ENCODE measurements around the gene ZNF81. TPM values are rescaled to one million over a fixed set of nuclear protein-coding genes. Genes with fewer than 3 reads are reported as not detected.

Gene ZNF81
- total and polyA plus RNA-seq, 2 of the 13 experiments (the other 11 are each of a cell fraction or from before 2014, with no cell fraction given): 1.4 to 3.2 TPM

- Histone ChIP-seq H3K27ac (ENCODE audit: extremely low read length, insufficient read depth, low read length) (no peak overlapping the region), H3K27me3 (ENCODE audit: control insufficient read depth in 1 of 2, insufficient read depth in 2 of 2, low read length in 2 of 2) (no peaks in the 10 kb centered on the region), H4K20me1 (ENCODE audit: insufficient read depth, low read length) (no peaks in the 10 kb centered on the region), H3K4me2 (ENCODE audit: low read depth, low read length) (no peak overlapping the region), H2AFZ (ENCODE audit: low read length) (no peak overlapping the region), H3K36me3 (replicated peaks in 1 of 2; ENCODE audit: control insufficient read depth in 1 of 2, insufficient read depth in 2 of 2, low read length in 2 of 2) (no peaks in the 10 kb centered on the region), H3K79me2 (ENCODE audit: insufficient read depth, low read length) (no peaks in the 10 kb centered on the region), H3K9me3 (ENCODE audit: low read length) (no peaks in the 10 kb centered on the region), H3K4me3 (replicated peaks in 1 of 3; ENCODE audit: insufficient read depth in 1 of 3, low read depth in 2 of 3, low read length in 3 of 3) (no peak overlapping the region), H3K4me1 (ENCODE audit: insufficient read depth, low read length) (no peaks in the 10 kb centered on the region), H3K9ac (ENCODE audit: insufficient read depth, low read depth, low read length) (no peak overlapping the region)
- FAIRE-seq (no peak), DNase-seq (ENCODE audit: low spot score) (no peak), ATAC-seq (no peak)
- no TSS peak for BruUV-seq (replicated peaks)
- ChIA-PET CTCF (ENCODE audit: low intra/inter-chr PET ratio, low total read pairs) (no interaction called here), POLR2A (no interaction called here)
- intact Hi-C loops (cut with micrococcal nuclease; ENCODE audit: unreplicated experiment) (no loop called here), in situ Hi-C loops (cut with HindIII; ENCODE audit: extremely low pct_ligation_motif_present, low pct_unique_long_range_greater_than_20kb) (no loop called here)
- TF ChIP-seq ZNF30 (CRISPR knock-in tag; IDR thresholded peaks at IDR 0.05) (no peak), ZKSCAN1 (IDR thresholded peaks at IDR 0.05; ENCODE audit: low read length) (no peak), ZNF282 (IDR thresholded peaks at IDR 0.05; ENCODE audit: partially characterized antibody) (no peak), MTERF4 (CRISPR knock-in tag; IDR thresholded peaks at IDR 0.05) (no peak), GPBP1L1 (CRISPR knock-in tag; IDR thresholded peaks at IDR 0.05) (no peak), ZNF20 (CRISPR knock-in tag; IDR thresholded peaks at IDR 0.05) (no peak), NRL (CRISPR knock-in tag; IDR thresholded peaks at IDR 0.05; ENCODE audit: borderline replicate concordance) (no peak), PHF21A (CRISPR knock-in tag; IDR thresholded peaks at IDR 0.05) (no peak), ZNF326 (CRISPR knock-in tag; IDR thresholded peaks at IDR 0.05; ENCODE audit: borderline replicate concordance) (no peak), ZNF709 (CRISPR knock-in tag; IDR thresholded peaks at IDR 0.05) (no peak), TGIF2 (CRISPR knock-in tag; IDR thresholded peaks at IDR 0.05) (no peak), ZNF660 (CRISPR knock-in tag; IDR thresholded peaks at IDR 0.05; ENCODE audit: borderline replicate concordance, low read depth) (no peak), TSC22D2 (CRISPR knock-in tag; IDR thresholded peaks at IDR 0.05; ENCODE audit: borderline replicate concordance) (no peak), ZNF556 (CRISPR knock-in tag; IDR thresholded peaks at IDR 0.05; ENCODE audit: borderline replicate concordance) (no peak)
- TF ChIP-seq, protein P1, sequence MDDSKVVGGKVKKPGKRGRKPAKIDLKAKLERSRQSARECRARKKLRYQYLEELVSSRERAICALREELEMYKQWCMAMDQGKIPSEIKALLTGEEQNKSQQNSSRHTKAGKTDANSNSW (CRISPR knock-in tag; IDR thresholded peaks at IDR 0.05; ENCODE audit: borderline replicate concordance): no peak
- TF ChIP-seq, protein P2, sequence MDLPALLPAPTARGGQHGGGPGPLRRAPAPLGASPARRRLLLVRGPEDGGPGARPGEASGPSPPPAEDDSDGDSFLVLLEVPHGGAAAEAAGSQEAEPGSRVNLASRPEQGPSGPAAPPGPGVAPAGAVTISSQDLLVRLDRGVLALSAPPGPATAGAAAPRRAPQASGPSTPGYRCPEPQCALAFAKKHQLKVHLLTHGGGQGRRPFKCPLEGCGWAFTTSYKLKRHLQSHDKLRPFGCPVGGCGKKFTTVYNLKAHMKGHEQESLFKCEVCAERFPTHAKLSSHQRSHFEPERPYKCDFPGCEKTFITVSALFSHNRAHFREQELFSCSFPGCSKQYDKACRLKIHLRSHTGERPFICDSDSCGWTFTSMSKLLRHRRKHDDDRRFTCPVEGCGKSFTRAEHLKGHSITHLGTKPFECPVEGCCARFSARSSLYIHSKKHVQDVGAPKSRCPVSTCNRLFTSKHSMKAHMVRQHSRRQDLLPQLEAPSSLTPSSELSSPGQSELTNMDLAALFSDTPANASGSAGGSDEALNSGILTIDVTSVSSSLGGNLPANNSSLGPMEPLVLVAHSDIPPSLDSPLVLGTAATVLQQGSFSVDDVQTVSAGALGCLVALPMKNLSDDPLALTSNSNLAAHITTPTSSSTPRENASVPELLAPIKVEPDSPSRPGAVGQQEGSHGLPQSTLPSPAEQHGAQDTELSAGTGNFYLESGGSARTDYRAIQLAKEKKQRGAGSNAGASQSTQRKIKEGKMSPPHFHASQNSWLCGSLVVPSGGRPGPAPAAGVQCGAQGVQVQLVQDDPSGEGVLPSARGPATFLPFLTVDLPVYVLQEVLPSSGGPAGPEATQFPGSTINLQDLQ (CRISPR knock-in tag; IDR thresholded peaks at IDR 0.05): no peak
- TF ChIP-seq, protein P3, sequence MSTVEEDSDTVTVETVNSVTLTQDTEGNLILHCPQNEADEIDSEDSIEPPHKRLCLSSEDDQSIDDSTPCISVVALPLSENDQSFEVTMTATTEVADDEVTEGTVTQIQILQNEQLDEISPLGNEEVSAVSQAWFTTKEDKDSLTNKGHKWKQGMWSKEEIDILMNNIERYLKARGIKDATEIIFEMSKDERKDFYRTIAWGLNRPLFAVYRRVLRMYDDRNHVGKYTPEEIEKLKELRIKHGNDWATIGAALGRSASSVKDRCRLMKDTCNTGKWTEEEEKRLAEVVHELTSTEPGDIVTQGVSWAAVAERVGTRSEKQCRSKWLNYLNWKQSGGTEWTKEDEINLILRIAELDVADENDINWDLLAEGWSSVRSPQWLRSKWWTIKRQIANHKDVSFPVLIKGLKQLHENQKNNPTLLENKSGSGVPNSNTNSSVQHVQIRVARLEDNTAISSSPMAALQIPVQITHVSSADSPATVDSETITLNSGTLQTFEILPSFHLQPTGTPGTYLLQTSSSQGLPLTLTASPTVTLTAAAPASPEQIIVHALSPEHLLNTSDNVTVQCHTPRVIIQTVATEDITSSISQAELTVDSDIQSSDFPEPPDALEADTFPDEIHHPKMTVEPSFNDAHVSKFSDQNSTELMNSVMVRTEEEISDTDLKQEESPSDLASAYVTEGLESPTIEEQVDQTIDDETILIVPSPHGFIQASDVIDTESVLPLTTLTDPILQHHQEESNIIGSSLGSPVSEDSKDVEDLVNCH (CRISPR knock-in tag; IDR thresholded peaks at IDR 0.05): no peak
- WGBS (ENCODE audit: low lambda C conversion rate): 0% methylated on average over 1 of the region's 2 CpGs
Observed at GRCh38 chrX:47797084-47797483, 39.6 kb upstream of the ZNF81 start.
